ENCODE results near the gene EEF1AKMT2. TPM values are rescaled to one million over a fixed set of nuclear protein-coding genes. Genes with fewer than 3 reads are reported as not detected.
A peak's percentile ranks its signal among the peaks of the same experiment; 100 is the strongest.

EEF1AKMT2 gene
- total RNA-seq, 1 experiment from 2014 or later, result 18.2 TPM

GRCh38 chr10:124719213-124719851 lies 72.4 kb downstream of the EEF1AKMT2 start:
- CTCF ChIA-PET, result interaction anchor here (1.5 kb wide), 1 partner anchor 24 kb away, joined by 6 read pairs; no protein-coding TSS in a partner anchor
- peaks cover 15% of the 10 kb centered on the region for H3K4me1 ChIP-seq (ENCODE audit: insufficient read depth, low read length)
- no peaks in the 10 kb centered on the region for H3K27me3 ChIP-seq (ENCODE audit: low read length)
- intact Hi-C loops (cut with micrococcal nuclease), result loop anchor here (1.0 kb wide), 1 partner anchor 22 kb away; no protein-coding TSS in a partner anchor
- H3K9ac ChIP-seq (ENCODE audit: low read length), result no peak overlapping the region
- H2AFZ ChIP-seq (ENCODE audit: low read length), result 0 out of 2 replicates have a peak overlapping the region, but pooled peaks have one; percentile 19
- H3K79me2 ChIP-seq (ENCODE audit: low read length), result peaks cover 14% of the 10 kb centered on the region; the same call in 1 of the 2 replicates
- ATAC-seq, result peak; percentile 88
- H4K20me1 ChIP-seq (ENCODE audit: low read length), result no peaks in the 10 kb centered on the region
- H3K36me3 ChIP-seq (ENCODE audit: low read depth, low read length), result no peaks in the 10 kb centered on the region
- peak; percentile 89 for DNase-seq
- no peaks in the 10 kb centered on the region for H3K9me3 ChIP-seq (ENCODE audit: low read length)
- no peaks in the 10 kb centered on the region for H3K9me2 ChIP-seq (replicated peaks; ENCODE audit: low read length)
- no peaks in the 10 kb centered on the region for H3F3A ChIP-seq (ENCODE audit: low read length, unreplicated experiment)
- peak overlapping the region; percentile 22; the same call in 1 of the 2 replicates for H3K4me3 ChIP-seq (ENCODE audit: low read length)
- TF ChIP-seq EZH2 (IDR thresholded peaks at IDR 0.05; ENCODE audit: low read length, unreplicated experiment) (no peak), CTCF (conservative IDR thresholded peaks at IDR 0.05; ENCODE audit: low read depth, low read length) (peak; percentile 58), EZH2phosphoT487 (IDR thresholded peaks at IDR 0.05; ENCODE audit: borderline replicate concordance, low read length) (no peak)
- no TSS peak for BruUV-seq (replicated peaks)
- peak overlapping the region; percentile 66 for H3K4me2 ChIP-seq (ENCODE audit: low read length)
- H3K27ac ChIP-seq (ENCODE audit: low read length), result peak overlapping the region; percentile 57
- POLR2A ChIA-PET (ENCODE audit: unreplicated experiment), result no interaction called here

DNA sequence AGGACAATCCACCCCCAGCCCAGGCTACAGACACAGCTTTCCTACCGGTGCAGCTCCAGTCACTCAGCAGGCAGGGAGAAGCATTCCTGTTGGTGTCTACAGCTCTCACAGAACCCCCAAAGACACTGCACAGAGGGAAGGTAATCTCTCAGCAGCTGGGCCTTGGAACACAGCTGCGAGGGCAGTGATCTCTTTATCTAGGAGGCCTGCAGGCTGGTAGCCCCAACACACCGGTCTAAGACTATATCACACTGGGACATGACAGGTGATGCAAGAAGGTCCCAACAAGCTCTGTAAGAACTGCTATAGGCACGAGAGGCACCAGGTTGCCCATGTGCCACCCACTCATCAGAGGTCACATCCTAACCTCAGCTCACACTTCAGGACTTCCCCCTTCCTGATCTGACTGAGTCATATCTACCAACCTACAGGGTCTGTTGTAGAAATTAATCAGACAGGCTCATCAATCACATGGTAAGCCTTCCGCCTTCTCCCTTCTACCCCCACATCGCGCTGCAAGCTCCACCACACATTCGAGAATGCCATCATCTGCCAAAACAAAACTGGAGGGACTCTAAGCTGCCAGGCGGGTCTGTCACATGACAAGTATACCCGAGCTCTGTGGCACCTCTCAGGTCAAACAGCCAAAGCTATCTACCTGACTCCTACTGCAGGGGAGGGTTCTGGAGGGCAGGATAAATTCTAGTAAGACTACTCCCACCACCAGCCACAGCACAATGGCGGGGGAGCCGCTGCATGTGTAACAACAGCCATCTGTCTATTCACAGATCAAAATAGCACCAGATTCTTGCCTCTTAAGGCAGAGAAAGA lies 73.6 kb downstream of the EEF1AKMT2 start:
- H3K36me3 ChIP-seq (ENCODE audit: low read depth, low read length), result no peaks in the 10 kb centered on the region
- H3K4me3 ChIP-seq (ENCODE audit: low read length), result no peak overlapping the region
- DNase-seq (no peak), ATAC-seq (no peak)
- H3K4me1 ChIP-seq (ENCODE audit: insufficient read depth, low read length), result peaks cover 15% of the 10 kb centered on the region
- no peak overlapping the region for H2AFZ ChIP-seq (ENCODE audit: low read length)
- peak overlapping the region; percentile 66; the same call in 1 of the 2 replicates for H3K4me2 ChIP-seq (ENCODE audit: low read length)
- H3K9ac ChIP-seq (ENCODE audit: low read length), result no peak overlapping the region
- no TSS peak for BruUV-seq (replicated peaks)
- ChIA-PET POLR2A (ENCODE audit: unreplicated experiment) (no interaction called here), CTCF (interaction anchor here (1.5 kb wide), 1 partner anchor 25 kb away, joined by 6 read pairs; no protein-coding TSS in a partner anchor)
- H3K27me3 ChIP-seq (ENCODE audit: low read length), result no peaks in the 10 kb centered on the region
- H3K9me2 ChIP-seq (replicated peaks; ENCODE audit: low read length), result no peaks in the 10 kb centered on the region
- H3K79me2 ChIP-seq (ENCODE audit: low read length), result peaks cover 14% of the 10 kb centered on the region; the same call in 1 of the 2 replicates
- no peaks in the 10 kb centered on the region for H3K9me3 ChIP-seq (ENCODE audit: low read length)
- intact Hi-C loops (cut with micrococcal nuclease), result no loop called here
- no peaks in the 10 kb centered on the region for H4K20me1 ChIP-seq (ENCODE audit: low read length)
- no peak for TF ChIP-seq CTCF (conservative IDR thresholded peaks at IDR 0.05; ENCODE audit: low read depth, low read length)
- no peak for TF ChIP-seq EZH2 (IDR thresholded peaks at IDR 0.05; ENCODE audit: low read length, unreplicated experiment)
- TF ChIP-seq EZH2phosphoT487 (IDR thresholded peaks at IDR 0.05; ENCODE audit: borderline replicate concordance, low read length), result no peak
- H3K27ac ChIP-seq (ENCODE audit: low read length), result no peak overlapping the region
- no peaks in the 10 kb centered on the region for H3F3A ChIP-seq (ENCODE audit: low read length, unreplicated experiment)

Data from PC-3 (cell line).